ENCODE results near the gene TMED9. TPM values are rescaled to one million over a fixed set of nuclear protein-coding genes. Genes with fewer than 3 reads are reported as not detected.

Gene TMED9
- total RNA-seq, 1 donor from 2014 or later = 113 TPM

- no peaks in the 10 kb centered on the region for H3K27me3 ChIP-seq
- H3K4me1 ChIP-seq = peaks cover 0 to 1% of the 10 kb centered on the region in 2 donors
- H3K4me3 ChIP-seq = no peak overlapping the region
- DNase-seq (ENCODE audit: low spot score in 2 of 2) = no peak
- no peaks in the 10 kb centered on the region for H3K9me3 ChIP-seq
- no peak for TF ChIP-seq CTCF (IDR thresholded peaks at IDR 0.05)
- intact Hi-C loops (cut with DNase I) = no loop called here
- no peak overlapping the region for H3K27ac ChIP-seq
- peaks cover 9 to 11% of the 10 kb centered on the region in 2 donors for H3K36me3 ChIP-seq
These were observed 14.4 kb downstream of the TMED9 start for GRCh38 chr5:177606071-177607051.

GRCh38 chr5:177607115-177607451 lies 15.1 kb downstream of the TMED9 start:
- no peaks in the 10 kb centered on the region for H3K27me3 ChIP-seq
- TF ChIP-seq CTCF (IDR thresholded peaks at IDR 0.05) = no peak
- no peak overlapping the region for H3K27ac ChIP-seq
- H3K4me3 ChIP-seq = no peak overlapping the region
- H3K4me1 ChIP-seq = no peaks in the 10 kb centered on the region
- no peak for DNase-seq (ENCODE audit: low spot score in 2 of 2)
- intact Hi-C loops (cut with DNase I) = no loop called here
- H3K9me3 ChIP-seq = no peaks in the 10 kb centered on the region
- peaks cover 9 to 11% of the 10 kb centered on the region in 2 donors for H3K36me3 ChIP-seq

GRCh38 chr5:177607452-177608192 lies 15.6 kb downstream of the TMED9 start:
- no peaks in the 10 kb centered on the region for H3K4me1 ChIP-seq
- H3K36me3 ChIP-seq = peaks cover 9 to 11% of the 10 kb centered on the region in 2 donors
- H3K27me3 ChIP-seq = no peaks in the 10 kb centered on the region
- intact Hi-C loops (cut with DNase I) = no loop called here
- no peak overlapping the region for H3K4me3 ChIP-seq
- H3K9me3 ChIP-seq = no peaks in the 10 kb centered on the region
- peak; percentile 46 to 85 (median 81) for TF ChIP-seq CTCF (IDR thresholded peaks at IDR 0.05)
- peak in 1 of 2 donors; percentile 81 for DNase-seq (ENCODE audit: low spot score in 2 of 2)
- no peak overlapping the region for H3K27ac ChIP-seq

GRCh38 chr5:177608243-177609075 lies 16.5 kb downstream of the TMED9 start:
- no peak for DNase-seq (ENCODE audit: low spot score in 2 of 2)
- Histone ChIP-seq H3K9me3 (no peaks in the 10 kb centered on the region), H3K4me3 (no peak overlapping the region), H3K4me1 (no peaks in the 10 kb centered on the region), H3K27ac (no peak overlapping the region), H3K27me3 (no peaks in the 10 kb centered on the region), H3K36me3 (peaks cover 9 to 11% of the 10 kb centered on the region in 2 donors)
- intact Hi-C loops (cut with DNase I) = no loop called here
- TF ChIP-seq CTCF (IDR thresholded peaks at IDR 0.05) = no peak
